A673 (cell line): ENCODE results near the gene COL4A1. TPM values are rescaled to one million over a fixed set of nuclear protein-coding genes. Genes with fewer than 3 reads are reported as not detected.

ENCODE experiments used
- BruUV-seq: library from RNA; stranded (reverse); fragments of 400-500 nt; replicated peaks from 2 replicates; lab custom pipeline; 2021; lab: Mats Ljungman, UMichigan
- CTCF ChIA-PET: fragments of 300-600 bp; sonication (Branson Sonifier 250); formaldehyde crosslinking; loops from one replicate; lab custom pipeline; 2022; ENCODE audit warnings: antibody characterized with exemption; lab: Charles Lee
- POLR2A ChIA-PET: fragments of 300-600 bp; sonication (Branson Sonifier 250); formaldehyde crosslinking; loops from one replicate; lab custom pipeline; 2022; ENCODE audit warnings: antibody characterized with exemption; ENCODE audit not compliant: low non-redundant PET; lab: Charles Lee
- DNase-seq: peaks from one replicate; pipeline ENCODE4 v3.0.0-alpha.2; 2015; ENCODE audit warnings: low spot score
- H3K27ac ChIP-seq: fragments of 200-600 bp; sonication (generic); 2 replicates; pipeline ENCODE4 v1.5.1; 2016; ENCODE audit warnings: mixed run types, low read depth, mild to moderate bottlenecking, mixed read lengths, antibody characterized with exemption, low read length; ENCODE audit not compliant: poor library complexity, severe bottlenecking
- H3K27me3 ChIP-seq: fragments of 200-600 bp; sonication (generic); replicated peaks from 2 replicates; pipeline ENCODE4 v1.6.1; 2017; ENCODE audit warnings: mixed run types, low read depth, mild to moderate bottlenecking, mixed read lengths, antibody characterized with exemption, low read length; ENCODE audit not compliant: insufficient read depth, poor library complexity
- H3K36me3 ChIP-seq: fragments of 200-600 bp; sonication (generic); 2 replicates; pipeline ENCODE4 v1.6.1; 2016; ENCODE audit warnings: mixed run types, mild to moderate bottlenecking, mixed read lengths, antibody characterized with exemption, low read length; ENCODE audit not compliant: insufficient read depth, poor library complexity, severe bottlenecking
- H3K4me1 ChIP-seq: fragments of 200-600 bp; sonication (generic); 2 replicates; pipeline ENCODE4 v1.6.1; 2017; ENCODE audit warnings: mixed run types, mild to moderate bottlenecking, mixed read lengths, antibody characterized with exemption, low read length; ENCODE audit not compliant: insufficient read depth, poor library complexity, severe bottlenecking
- H3K4me3 ChIP-seq: fragments of 200-600 bp; sonication (generic); 2 replicates; pipeline ENCODE4 v1.5.1; 2016; ENCODE audit warnings: low read depth, mixed run types, mild to moderate bottlenecking, mixed read lengths, low read length; ENCODE audit not compliant: poor library complexity, severe bottlenecking
- H3K9me3 ChIP-seq: fragments of 200-600 bp; sonication (generic); 2 replicates; pipeline ENCODE4 v1.6.1; 2016; ENCODE audit warnings: mixed run types, low read depth, mild to moderate bottlenecking, mixed read lengths, antibody characterized with exemption, low read length; ENCODE audit not compliant: poor library complexity, severe bottlenecking
- EZH2 ChIP-seq: fragments of 200-600 bp; sonication (generic); IDR thresholded peaks from 2 replicates; pipeline ENCODE4 v1.6.1; 2017; ENCODE audit warnings: borderline replicate concordance, low read depth, mild to moderate bottlenecking, mixed read lengths, antibody characterized with exemption, low read length; ENCODE audit not compliant: poor library complexity, severe bottlenecking
- intact Hi-C: fragments of 100-400 bp; cut with micrococcal nuclease; formaldehyde crosslinking; loops from one replicate; pipeline ENCODE4 v1.10.0; 2022; ENCODE audit not compliant: unreplicated experiment
- total RNA-seq: library from RNA; stranded (reverse); gene quantifications from 2 replicates; pipeline ENCODE4 v1.2.3, GENCODE V29; 2021
- TF ChIP-seq, protein P1 (sequence below): fragments of 300-800, 200-600 bp; sonication (generic); conservative IDR thresholded peaks from 2 replicates; pipeline ENCODE4 v1.5.1; 2017; ENCODE audit warnings: low read depth, mild to moderate bottlenecking, antibody characterized with exemption, low read length, moderate library complexity, mixed read lengths

COL4A1 gene
- total RNA-seq, 1 experiment from 2014 or later = 83.9 TPM

DNA sequence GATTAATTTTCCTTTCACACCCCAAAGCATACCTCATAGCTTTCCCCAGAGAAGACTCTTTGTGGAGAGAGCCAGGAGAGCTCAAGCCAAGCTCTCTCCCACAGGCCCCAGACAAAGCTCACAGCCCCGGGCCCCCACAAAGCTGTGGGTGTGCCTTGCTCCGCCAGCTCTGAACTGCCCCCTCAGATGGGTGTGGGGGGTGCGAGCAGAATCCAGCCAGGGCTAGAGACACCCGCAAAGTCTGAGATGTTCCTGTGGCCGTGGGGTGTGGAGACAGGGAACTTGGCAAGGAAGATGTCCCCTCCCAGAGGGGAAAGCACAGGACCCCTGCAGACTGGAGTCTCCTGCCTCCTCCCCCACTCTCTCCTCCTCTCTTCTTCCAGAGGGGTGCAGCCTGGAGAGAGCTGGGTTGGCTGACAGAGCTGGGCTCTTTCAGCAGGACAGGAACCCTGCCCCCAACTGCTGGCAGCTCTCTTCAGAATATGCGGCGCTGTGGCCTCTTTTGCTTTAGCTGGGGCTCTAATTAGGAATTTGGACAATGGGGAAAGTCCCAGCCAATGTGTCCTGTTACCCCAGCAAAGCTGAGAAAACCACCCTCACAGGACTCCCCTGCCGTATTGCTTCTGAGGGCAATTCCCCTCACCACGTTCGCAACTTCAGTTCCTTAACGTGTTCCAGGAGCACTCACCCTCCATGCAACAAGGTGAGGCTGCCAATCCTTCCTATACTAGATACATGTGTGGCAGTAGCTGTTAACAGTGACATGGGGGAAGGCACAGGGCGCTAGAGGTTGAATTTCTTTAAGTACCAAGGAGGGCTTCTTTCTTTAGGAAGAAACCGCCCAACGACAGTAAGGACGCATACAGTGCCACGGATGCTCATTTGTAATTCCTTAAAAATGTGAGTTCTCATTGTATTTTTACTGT, 170.0 kb downstream of the COL4A1 start:
- intact Hi-C loops = loop anchor here (5.0 kb wide), 1 partner anchor 1175 kb away; no protein-coding TSS in a partner anchor
- peak overlapping the region; percentile 58 for H3K4me3 ChIP-seq
- TF ChIP-seq EZH2 = no peak
- TF ChIP-seq, protein P1, sequence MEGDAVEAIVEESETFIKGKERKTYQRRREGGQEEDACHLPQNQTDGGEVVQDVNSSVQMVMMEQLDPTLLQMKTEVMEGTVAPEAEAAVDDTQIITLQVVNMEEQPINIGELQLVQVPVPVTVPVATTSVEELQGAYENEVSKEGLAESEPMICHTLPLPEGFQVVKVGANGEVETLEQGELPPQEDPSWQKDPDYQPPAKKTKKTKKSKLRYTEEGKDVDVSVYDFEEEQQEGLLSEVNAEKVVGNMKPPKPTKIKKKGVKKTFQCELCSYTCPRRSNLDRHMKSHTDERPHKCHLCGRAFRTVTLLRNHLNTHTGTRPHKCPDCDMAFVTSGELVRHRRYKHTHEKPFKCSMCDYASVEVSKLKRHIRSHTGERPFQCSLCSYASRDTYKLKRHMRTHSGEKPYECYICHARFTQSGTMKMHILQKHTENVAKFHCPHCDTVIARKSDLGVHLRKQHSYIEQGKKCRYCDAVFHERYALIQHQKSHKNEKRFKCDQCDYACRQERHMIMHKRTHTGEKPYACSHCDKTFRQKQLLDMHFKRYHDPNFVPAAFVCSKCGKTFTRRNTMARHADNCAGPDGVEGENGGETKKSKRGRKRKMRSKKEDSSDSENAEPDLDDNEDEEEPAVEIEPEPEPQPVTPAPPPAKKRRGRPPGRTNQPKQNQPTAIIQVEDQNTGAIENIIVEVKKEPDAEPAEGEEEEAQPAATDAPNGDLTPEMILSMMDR = no peak

DNA sequence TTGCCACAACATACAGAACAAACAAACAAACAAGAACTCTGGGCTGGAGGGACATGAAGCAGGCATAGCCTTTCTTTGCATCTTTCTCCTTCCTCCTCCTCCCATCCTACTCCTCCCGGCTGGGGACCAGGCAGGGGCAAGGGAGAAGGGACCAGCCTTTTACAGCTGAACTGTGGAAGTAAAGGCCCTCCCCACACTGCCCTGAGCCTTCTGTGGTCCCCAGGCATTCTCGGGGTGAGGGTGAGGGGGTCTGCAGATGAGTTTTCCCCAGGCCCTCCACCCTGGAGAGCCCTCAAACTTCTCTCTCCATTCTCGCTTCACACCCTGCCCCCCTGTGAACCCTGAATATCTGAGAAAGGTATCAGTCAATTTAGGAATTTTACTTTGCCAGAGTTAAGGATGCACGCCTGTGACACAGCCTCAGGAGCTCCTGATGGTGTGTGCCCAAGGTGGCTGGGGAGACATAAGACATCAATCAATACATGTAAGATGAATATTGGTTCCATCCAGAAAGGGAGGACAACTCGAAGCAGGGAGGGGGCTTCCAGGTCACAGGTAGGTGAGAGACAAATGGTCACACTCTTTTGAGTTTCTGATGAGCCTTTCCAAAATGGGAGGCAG, 170.9 kb downstream of the COL4A1 start:
- no peak overlapping the region for H3K27ac ChIP-seq
- no peaks in the 10 kb centered on the region for H3K9me3 ChIP-seq
- H3K4me1 ChIP-seq = peaks cover 13% of the 10 kb centered on the region
- H3K4me3 ChIP-seq = no peak overlapping the region
- no TSS peak for BruUV-seq
- ChIA-PET POLR2A (no interaction called here), CTCF (no interaction called here)
- no peaks in the 10 kb centered on the region for H3K27me3 ChIP-seq
- H3K36me3 ChIP-seq = no peaks in the 10 kb centered on the region
- intact Hi-C loops = loop anchor here (5.0 kb wide), 1 partner anchor 1174 kb away; no protein-coding TSS in a partner anchor
- DNase-seq = no peak
- TF ChIP-seq EZH2 = no peak
- TF ChIP-seq, protein P1 = no peak

More for the DNA sequence above, 170.0 kb downstream of the COL4A1 start:
- no peaks in the 10 kb centered on the region for H3K27me3 ChIP-seq
- DNase-seq = peak; percentile 4
- H3K4me1 ChIP-seq = peaks cover 13% of the 10 kb centered on the region
- H3K36me3 ChIP-seq = no peaks in the 10 kb centered on the region
- no TSS peak for BruUV-seq
- POLR2A ChIA-PET = no interaction called here
- no peaks in the 10 kb centered on the region for H3K9me3 ChIP-seq
- CTCF ChIA-PET = no interaction called here
- no peak overlapping the region for H3K27ac ChIP-seq

DNA sequence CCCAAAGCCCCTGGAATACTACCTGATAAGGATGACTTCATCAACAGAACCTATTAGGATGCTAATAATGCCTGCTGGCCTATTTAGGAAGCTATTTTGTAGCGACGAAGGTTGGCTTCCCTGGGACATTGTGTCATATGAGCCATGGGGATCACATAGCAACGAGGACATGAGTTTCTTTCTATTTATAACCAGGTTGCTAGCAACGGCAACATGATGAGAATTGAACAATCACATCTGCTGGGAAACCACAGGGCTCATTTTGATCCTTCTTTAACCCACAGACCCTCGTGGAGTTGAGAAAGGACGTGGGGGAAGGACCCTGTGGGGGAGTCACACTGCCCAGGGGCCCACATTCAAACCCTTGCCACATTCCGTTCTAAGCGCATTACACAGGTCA, 172.2 kb downstream of the COL4A1 start:
- H3K4me1 ChIP-seq = peaks cover 13% of the 10 kb centered on the region
- BruUV-seq = no TSS peak
- H3K9me3 ChIP-seq = no peaks in the 10 kb centered on the region
- DNase-seq = no peak
- no peak for TF ChIP-seq EZH2
- TF ChIP-seq, protein P1 = no peak
- no peak overlapping the region for H3K27ac ChIP-seq
- intact Hi-C loops = loop anchor here (5.0 kb wide), 1 partner anchor 1172 kb away; no protein-coding TSS in a partner anchor
- POLR2A ChIA-PET = no interaction called here
- H3K27me3 ChIP-seq = no peaks in the 10 kb centered on the region
- CTCF ChIA-PET = no interaction called here
- no peaks in the 10 kb centered on the region for H3K36me3 ChIP-seq
- H3K4me3 ChIP-seq = no peak overlapping the region
